Small intestine (tissue), 7 donors: ENCODE data around the gene SNTA1. TPM values are rescaled to one million over a fixed set of nuclear protein-coding genes. Genes with fewer than 3 reads are reported as not detected.

ENCODE experiments used
- DNase-seq, 2 donors: peaks; one replicate each; pipeline versions ENCODE4 v3.0.0 to v3.0.0-alpha.2; 2013
- FAIRE-seq: peaks from 2 replicates; lab custom pipeline; 2012; peaks lifted over from hg19 to GRCh38; lab: Jason Lieb, UNC
- H3K27ac ChIP-seq, 3 donors: one replicate each; pipeline ENCODE4 v1.5.1; 2013; ENCODE audit warnings: low read length in 2 of 3, mild to moderate bottlenecking in 2 of 3, control low read depth in 1 of 3, inconsistent platforms in 1 of 3, low read depth in 1 of 3, moderate library complexity in 1 of 3
- H3K27me3 ChIP-seq, 3 donors: one replicate each; pipeline ENCODE4 v1.6.1; 2013; ENCODE audit warnings: low read length in 3 of 3, inconsistent platforms in 1 of 3; ENCODE audit not compliant: control insufficient read depth in 3 of 3, insufficient read depth in 3 of 3
- H3K36me3 ChIP-seq, 3 donors: one replicate each; pipeline ENCODE4 v1.6.1; 2013; ENCODE audit warnings: low read length in 3 of 3, inconsistent platforms in 1 of 3, low read depth in 1 of 3, mild to moderate bottlenecking in 1 of 3, moderate library complexity in 1 of 3; ENCODE audit not compliant: control insufficient read depth in 3 of 3, insufficient read depth in 2 of 3
- H3K4me1 ChIP-seq, 3 donors: one replicate each; pipeline ENCODE4 v1.6.1; 2013; ENCODE audit warnings: low read length in 2 of 3, inconsistent platforms in 1 of 3, low read depth in 1 of 3, mild to moderate bottlenecking in 1 of 3, moderate library complexity in 1 of 3; ENCODE audit not compliant: control insufficient read depth in 3 of 3, insufficient read depth in 2 of 3
- H3K4me3 ChIP-seq, 3 donors: one replicate each; pipeline ENCODE4 v1.5.1; 2013; ENCODE audit warnings: low read length in 3 of 3, control low read depth in 1 of 3, inconsistent platforms in 1 of 3, low read depth in 1 of 3, mild to moderate bottlenecking in 1 of 3, moderate library complexity in 1 of 3
- H3K9me3 ChIP-seq, 2 donors: one replicate each; pipeline ENCODE4 v1.6.1; 2013; ENCODE audit warnings: low read depth in 1 of 2, low read length in 1 of 2; ENCODE audit not compliant: control insufficient read depth in 2 of 2, insufficient read depth in 1 of 2
- WGBS, 3 donors: extraction: QIAGEN DNeasy Blood & Tissue Kit; methylation state at CpG; one replicate each; pipeline ENCODE4 v1.1.7; 2013; 5-methylcytosine and 5-hydroxymethylcytosine counted together
- polyA plus RNA-seq, 4 donors: library from polyadenylated mRNA; stranded (reverse) in 3 of 4; unstranded in 1 of 4; fragments of 200-250 nt in 3 of 4; fragments of 120-200 nt in 1 of 4; gene quantifications; one replicate each; pipeline versions ENCODE4 v1.2.1 to v1.2.3, GENCODE V29; 2013
- donor health status: healthy with polysubstance abuse.
- donor health status: control.
- donor health status: control.
- donor health status: Bipolar disorder and iron deficiency.
- donor health status: healthy.

Gene SNTA1
- polyA plus RNA-seq, 4 donors, result 8.3 to 15.4 (median 11.5) TPM

DNA sequence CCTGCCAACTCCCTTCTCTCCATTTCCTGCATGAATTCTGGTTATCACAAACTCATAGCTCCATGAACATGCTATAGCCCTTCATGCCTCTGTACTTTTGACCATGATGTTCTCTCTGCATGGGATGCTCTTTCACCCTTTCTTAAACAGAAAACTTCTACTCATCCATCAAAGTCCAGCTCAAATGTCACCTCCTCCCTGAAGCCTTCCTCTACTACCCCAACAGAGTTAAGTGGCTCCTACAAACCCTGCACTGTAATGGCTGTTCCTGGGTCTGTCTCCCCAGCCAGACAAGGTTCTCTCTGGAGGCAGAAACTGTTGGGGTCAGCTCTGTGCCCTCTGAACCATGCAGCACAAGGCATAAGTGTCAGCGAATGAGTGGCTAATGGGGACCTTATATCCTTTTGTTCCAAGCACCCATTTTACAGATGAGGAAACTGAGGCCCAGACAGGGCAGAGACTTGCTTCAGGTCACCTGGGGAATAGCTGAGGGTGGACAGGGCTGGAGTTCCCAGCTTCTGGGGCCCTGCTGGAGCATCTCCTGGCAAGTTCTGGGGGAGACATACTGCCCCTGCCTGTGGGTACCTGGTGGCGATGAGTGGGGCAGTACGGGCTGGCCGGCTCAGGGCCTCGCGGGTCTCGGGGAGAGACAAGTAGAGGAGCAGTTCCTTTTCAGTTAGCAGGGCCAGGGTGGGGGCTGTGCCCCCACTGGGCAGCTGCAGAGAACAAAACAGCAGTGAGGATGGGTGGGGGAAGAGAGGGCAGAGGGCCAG, 31.7 kb downstream of the SNTA1 start:
- DNase-seq (no peak), FAIRE-seq (no peak)
- Histone ChIP-seq H3K27me3 (no peaks in the 10 kb centered on the region), H3K9me3 (peaks cover 0 to 4% of the 10 kb centered on the region in 2 donors), H3K4me1 (no peaks in the 10 kb centered on the region), H3K36me3 (peaks cover 0 to 51% (median 2%) of the 10 kb centered on the region in 3 donors), H3K27ac (no peak overlapping the region), H3K4me3 (no peak overlapping the region)
- 94 to 96% (median 95%) methylated on average over 7 of the region's 7 CpGs for whole genome bisulfite sequencing, 3 donors

GRCh38 chr20:33411242-33411641, 32.3 kb downstream of the SNTA1 start:
- Histone ChIP-seq H3K9me3 (peaks cover 0 to 4% of the 10 kb centered on the region in 2 donors), H3K36me3 (peaks cover 0 to 53% (median 2%) of the 10 kb centered on the region in 3 donors), H3K4me3 (no peak overlapping the region), H3K27ac (no peak overlapping the region), H3K4me1 (no peaks in the 10 kb centered on the region), H3K27me3 (no peaks in the 10 kb centered on the region)
- no peak for FAIRE-seq
- 90 to 94% (median 92%) methylated on average over 7 of the region's 7 CpGs for WGBS, 3 donors
- no peak for DNase-seq

GRCh38 chr20:33410081-33410742, 33.4 kb downstream of the SNTA1 start:
- Histone ChIP-seq H3K36me3 (peaks cover 0 to 53% (median 2%) of the 10 kb centered on the region in 3 donors), H3K27ac (no peak overlapping the region), H3K4me3 (no peak overlapping the region), H3K4me1 (no peaks in the 10 kb centered on the region), H3K9me3 (peaks cover 0 to 4% of the 10 kb centered on the region in 2 donors), H3K27me3 (no peaks in the 10 kb centered on the region)
- WGBS, 3 donors, result 88 to 93% (median 90%) methylated on average over 15 of the region's 15 CpGs
- no peak for DNase-seq
- no peak for FAIRE-seq

DNA sequence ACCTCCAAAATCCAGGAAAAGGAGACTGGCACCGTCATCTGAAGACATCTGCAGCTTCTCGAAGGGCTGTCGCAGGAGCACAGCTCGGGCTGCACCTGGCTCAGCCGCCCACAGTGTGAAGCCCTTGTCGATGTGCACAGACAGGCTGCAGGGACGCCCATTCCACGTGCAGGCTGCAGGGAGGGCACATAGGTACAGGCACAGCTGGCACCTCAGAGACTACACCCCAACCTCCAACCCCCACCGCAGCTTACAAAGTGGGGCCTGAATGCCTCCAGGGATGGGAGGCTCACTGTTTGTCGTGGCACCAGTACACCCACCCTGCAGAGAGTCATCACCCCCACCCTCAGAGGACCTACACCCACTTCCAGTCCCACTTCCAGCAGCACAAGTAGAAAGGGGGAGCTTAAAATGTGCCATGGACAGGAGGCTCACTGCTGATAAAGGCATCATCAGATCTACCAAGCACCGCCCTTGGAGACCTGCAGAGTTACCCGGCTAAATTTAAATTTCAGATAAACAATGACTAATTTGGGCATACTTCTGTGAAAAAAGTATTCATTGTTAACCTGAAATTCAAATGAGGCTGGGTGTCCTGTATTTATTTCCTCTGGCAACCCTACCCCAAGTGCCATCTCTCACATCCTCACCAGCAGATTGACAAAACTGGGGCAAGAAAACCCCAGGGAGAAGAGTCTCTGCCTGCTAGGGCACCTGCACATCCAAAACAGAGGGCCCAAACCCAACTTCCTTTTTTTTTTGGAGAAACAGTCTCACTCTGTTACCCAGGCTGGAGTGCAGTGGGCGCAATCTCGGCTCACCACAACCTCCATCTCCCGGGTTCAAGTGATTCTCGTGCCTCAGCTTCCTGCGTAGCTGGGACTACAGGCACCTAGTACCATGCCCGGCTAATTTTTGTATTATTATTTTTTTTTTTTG, 34.6 kb downstream of the SNTA1 start:
- H3K4me3 ChIP-seq, result no peak overlapping the region
- FAIRE-seq (no peak), DNase-seq (no peak)
- no peak overlapping the region for H3K27ac ChIP-seq
- peaks cover 0 to 53% (median 2%) of the 10 kb centered on the region in 3 donors for H3K36me3 ChIP-seq
- H3K9me3 ChIP-seq, result peaks cover 0 to 4% of the 10 kb centered on the region in 2 donors
- H3K4me1 ChIP-seq, result no peaks in the 10 kb centered on the region
- no peaks in the 10 kb centered on the region for H3K27me3 ChIP-seq
- whole genome bisulfite sequencing, 3 donors, result 79 to 89% (median 84%) methylated on average over 18 of the region's 18 CpGs

- Histone ChIP-seq H3K36me3 (peaks cover 0 to 53% (median 2%) of the 10 kb centered on the region in 3 donors), H3K4me1 (no peaks in the 10 kb centered on the region), H3K9me3 (peaks cover 0 to 4% of the 10 kb centered on the region in 2 donors), H3K27me3 (no peaks in the 10 kb centered on the region), H3K4me3 (no peak overlapping the region), H3K27ac (no peak overlapping the region)
- WGBS, 3 donors, result 88 to 96% (median 91%) methylated on average over 12 of the region's 12 CpGs
- DNase-seq, result no peak
- FAIRE-seq, result no peak
These were observed 35.2 kb downstream of the SNTA1 start for GRCh38 chr20:33408313-33408712.

DNA sequence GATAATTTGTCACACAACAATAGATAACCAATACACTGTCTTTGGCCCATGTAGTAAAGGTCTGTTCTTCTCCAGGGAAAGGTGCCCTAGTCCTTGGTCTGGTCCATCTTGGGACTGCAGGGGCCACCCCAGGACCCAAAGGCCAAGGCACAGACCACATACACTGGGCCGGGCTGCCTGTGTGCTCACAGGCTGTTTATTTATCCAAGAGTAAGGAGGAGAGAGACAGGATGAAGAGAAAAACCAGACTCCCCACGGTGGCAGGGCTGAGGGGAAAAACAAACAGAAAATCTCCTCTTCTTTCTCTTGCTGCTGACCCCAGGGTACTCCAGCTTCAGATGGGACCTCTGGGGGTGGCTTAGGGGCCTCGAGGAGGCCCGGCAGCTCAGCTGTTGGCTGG, 35.8 kb downstream of the SNTA1 start:
- 57 to 87% (median 75%) methylated on average over 4 of the region's 4 CpGs for WGBS, 3 donors

DNA sequence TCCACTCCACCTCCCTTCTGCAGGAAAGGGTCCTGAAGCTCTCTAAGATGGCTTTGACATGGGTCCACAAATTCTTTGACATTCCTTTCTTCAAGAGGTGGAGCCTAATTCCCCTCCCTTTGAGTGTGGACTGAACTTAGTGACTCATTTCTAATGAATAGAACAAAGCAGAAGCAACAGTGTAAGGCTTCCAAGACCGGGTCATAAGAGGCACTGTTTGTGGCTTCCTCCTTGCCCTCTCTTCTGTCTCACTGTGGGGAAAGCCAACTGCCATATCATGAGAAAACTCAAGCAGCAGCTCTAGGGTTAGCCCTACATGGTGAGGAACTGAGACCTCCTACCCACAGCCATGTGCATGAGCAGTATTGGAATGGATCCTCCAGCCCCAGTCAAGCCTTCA, 36.3 kb downstream of the SNTA1 start:
- H3K9me3 ChIP-seq, result peaks cover 0 to 4% of the 10 kb centered on the region in 2 donors
- WGBS, 3 donors, result 61 to 86% (median 81%) methylated on average over 1 of the region's 1 CpG
- H3K27ac ChIP-seq, result no peak overlapping the region
- peaks cover 0 to 2% (median 0%) of the 10 kb centered on the region in 3 donors for H3K4me1 ChIP-seq
- FAIRE-seq (no peak), DNase-seq (no peak)
- H3K4me3 ChIP-seq, result no peak overlapping the region
- H3K27me3 ChIP-seq, result no peaks in the 10 kb centered on the region
- peaks cover 0 to 46% (median 2%) of the 10 kb centered on the region in 3 donors for H3K36me3 ChIP-seq

More for the DNA sequence above, 35.8 kb downstream of the SNTA1 start:
- Histone ChIP-seq H3K4me3 (no peak overlapping the region), H3K36me3 (peaks cover 0 to 52% (median 2%) of the 10 kb centered on the region in 3 donors), H3K27ac (no peak overlapping the region), H3K9me3 (peaks cover 0 to 4% of the 10 kb centered on the region in 2 donors), H3K27me3 (no peaks in the 10 kb centered on the region), H3K4me1 (no peaks in the 10 kb centered on the region)
- FAIRE-seq (no peak), DNase-seq (no peak)

DNA sequence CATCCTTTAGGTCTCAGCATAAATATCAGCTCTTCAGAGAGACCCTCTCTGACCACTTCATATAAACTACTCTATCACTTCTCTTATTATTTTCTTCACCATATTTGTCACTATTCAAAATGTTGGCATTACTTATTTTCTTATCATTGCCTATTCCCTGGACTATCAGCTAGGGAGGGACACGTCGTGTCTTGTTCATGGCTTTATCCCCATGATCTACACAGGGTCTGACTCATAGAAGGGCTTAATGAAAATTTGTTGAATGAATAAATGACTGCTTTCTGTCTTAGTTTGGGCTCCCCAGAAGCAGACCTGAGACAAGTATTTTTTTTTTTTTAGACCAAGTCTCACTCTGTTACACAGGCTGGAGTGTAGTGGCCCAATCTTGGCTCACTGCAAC, 39.3 kb downstream of the SNTA1 start:
- no peak for DNase-seq
- H3K4me3 ChIP-seq, result no peak overlapping the region
- no peak for FAIRE-seq

More for the DNA sequence above, 39.3 kb downstream of the SNTA1 start:
- peaks cover 0 to 4% of the 10 kb centered on the region in 2 donors for H3K9me3 ChIP-seq
- H3K27me3 ChIP-seq, result no peaks in the 10 kb centered on the region
- H3K36me3 ChIP-seq, result peaks cover 0 to 24% (median 0%) of the 10 kb centered on the region in 3 donors
- WGBS, 3 donors, result 95 to 98% (median 97%) methylated on average over 2 of the region's 2 CpGs
- no peak overlapping the region for H3K27ac ChIP-seq
- H3K4me1 ChIP-seq, result peaks cover 0 to 3% (median 0%) of the 10 kb centered on the region in 3 donors
